Heart left ventricle (tissue), 13 donors: ENCODE measurements around the gene EPHB1.

Experiments
- CTCF ChIP-seq, 12 donors: fragments of 200-600 bp; sonication (generic) in 4 of 12; IDR thresholded peaks; one replicate each; pipeline versions ENCODE4 v1.5.0 to v1.8.0; 2018 to 2022; ENCODE audit warnings: antibody characterized with exemption in 12 of 12, mild to moderate bottlenecking in 5 of 12
- POLR2A ChIP-seq, 2 donors: fragments of 450-650 bp; IDR thresholded peaks; one replicate each; pipeline ENCODE4 v1.6.1; 2017; ENCODE audit warnings: antibody characterized with exemption in 2 of 2, mild to moderate bottlenecking in 2 of 2, moderate library complexity in 2 of 2
- donor health status: ischemic (EF 13 %, LVEDD 7.1; RV severe dilation, severe dysfunction).
- donor health status: DM: no; HTN: yes; CAD: no.
- donor health status: DM: no; HTN: no; CAD: no.
- donor health status: ischemic (EF 25% LVEDD 6.9; RV normal size, moderate dysfunction).
- donor health status: ischemic (EF 25% LVEDD 5.7; RV mildly dilated, moderate dysfunction).
- donor health status: ischemic (EF 35%, LVEDD 5.7; RV mildly dilated, moderate dysfunction).
- donor health status: nonischemic (EF 11% LVEDD 7.7; RV severe dilation, severe dysfunction).
- donor health status: DM: yes; HTN: yes; CAD: no.
- donor health status: PGD.
- donor health status: ischemic (EF 29% LVEDD 5.4; RV normal size, mild dysfunction).
- donor health status: nonischemic (EF 23%, LVEDD 6.1; RV moderate dilation, normal function).

- TF ChIP-seq CTCF (IDR thresholded peaks at IDR 0.05), result no peak
- no peak for TF ChIP-seq POLR2A (IDR thresholded peaks at IDR 0.05)
These were observed 92.5 kb downstream of the EPHB1 start for GRCh38 chr3:134887536-134887935.
